GM12874 (cell line): ENCODE results near the gene SCARB2.

Experiments used
- CTCF ChIP-seq: IDR thresholded peaks from 2 replicates; pipeline ENCODE4 v1.5.1; 2011; ENCODE audit warnings: low read depth, mild to moderate bottlenecking, control low read depth, low read length, moderate library complexity; ENCODE audit not compliant: insufficient read depth

SCARB2 gene

DNA sequence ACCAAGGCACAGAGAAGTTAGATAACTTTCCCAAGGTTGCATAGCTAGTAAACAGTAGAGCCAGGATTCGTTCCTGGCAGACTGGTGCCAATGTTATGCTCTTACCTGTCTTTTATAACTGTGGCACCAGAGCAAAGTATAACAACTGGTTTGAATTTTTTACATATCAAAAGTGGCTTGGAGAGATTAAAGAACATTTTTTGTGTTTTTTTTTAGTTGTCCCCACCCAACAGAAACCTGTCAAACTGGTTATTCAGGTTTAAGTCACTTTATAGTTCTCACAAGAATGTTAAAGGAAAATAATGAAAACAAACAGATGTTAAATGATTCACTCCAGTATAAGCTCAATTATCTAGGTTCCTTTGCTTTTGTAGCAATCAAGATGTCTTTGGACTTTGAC, 22.3 kb upstream of the SCARB2 start:
- TF ChIP-seq CTCF: no peak

DNA sequence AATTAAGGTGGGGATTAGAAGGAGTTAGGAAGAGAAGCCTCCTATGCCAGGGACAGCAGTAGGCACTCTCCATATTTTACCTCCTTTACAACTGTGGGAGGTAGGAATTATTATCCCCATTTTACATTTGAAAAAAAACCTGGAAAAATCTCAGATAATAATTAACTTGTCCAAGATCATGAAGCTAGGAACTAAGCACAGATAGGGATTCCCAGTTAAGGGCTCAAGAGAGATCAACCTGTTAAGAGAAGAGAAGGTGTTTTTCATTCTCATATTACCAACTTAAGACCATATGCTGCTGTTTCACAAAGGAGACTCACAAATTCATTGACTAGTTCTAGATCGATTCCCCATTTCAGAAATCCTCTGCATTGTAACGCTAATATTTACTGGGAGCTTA, 21.8 kb upstream of the SCARB2 start:
- TF ChIP-seq CTCF: no peak

DNA sequence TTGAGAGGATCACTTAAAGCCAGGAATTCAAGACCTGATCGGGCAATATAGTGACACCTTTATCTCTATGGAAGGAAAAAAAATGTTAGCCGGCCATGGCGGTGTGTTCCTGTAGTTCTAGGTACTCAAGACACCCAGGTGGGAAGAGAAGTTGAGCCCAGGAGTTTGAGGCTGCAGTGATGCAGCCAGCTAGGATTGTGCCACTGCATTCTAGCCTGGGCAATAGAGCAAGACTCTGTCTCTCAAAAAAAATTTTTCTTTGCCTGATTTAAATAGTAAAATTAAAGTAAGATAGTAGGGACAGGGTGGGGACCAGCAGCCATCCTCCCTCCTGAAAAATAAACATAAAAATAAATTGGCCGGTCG, 21.0 kb upstream of the SCARB2 start:
- TF ChIP-seq CTCF: no peak

DNA sequence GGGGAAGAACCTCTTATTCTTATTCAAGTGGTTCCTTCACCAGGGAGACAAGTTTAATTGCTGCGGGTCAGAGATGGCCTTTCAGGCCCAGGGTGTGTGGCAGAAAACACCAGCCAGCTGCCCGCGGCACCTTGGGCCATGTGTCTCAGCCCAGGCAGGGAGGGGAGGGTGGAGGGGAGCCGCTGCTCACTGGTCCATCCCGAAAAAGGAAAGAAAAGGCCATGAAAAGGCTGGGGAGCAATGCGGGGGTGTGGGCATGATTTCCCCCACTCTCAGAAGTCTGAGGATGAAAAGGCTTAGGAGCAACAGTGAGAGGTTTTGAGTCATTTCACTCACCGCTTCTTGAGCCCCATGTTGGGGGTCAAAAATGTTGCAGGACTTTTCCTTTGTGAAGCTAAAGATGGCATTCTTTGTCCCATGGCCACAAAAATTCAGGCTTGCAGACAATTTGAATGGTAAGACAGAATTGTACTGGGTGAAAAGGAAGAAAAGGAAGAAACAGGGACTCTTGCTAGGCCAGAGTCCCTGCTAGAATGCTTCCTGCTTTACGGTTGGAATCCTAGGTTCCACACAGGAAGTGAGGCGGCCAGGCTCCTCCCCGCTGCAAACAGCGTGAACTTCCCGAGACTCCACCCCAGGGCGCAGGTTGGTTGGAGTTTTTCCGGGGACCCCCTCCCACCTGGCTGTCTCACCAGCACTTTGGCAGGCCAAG, 20.5 kb upstream of the SCARB2 start:
- no peak for TF ChIP-seq CTCF

- no peak for TF ChIP-seq CTCF
Measured at GRCh38 chr4:76233529-76233928, 19.9 kb upstream of the SCARB2 start.

GRCh38 chr4:76233083-76233482, 19.5 kb upstream of the SCARB2 start:
- no peak for TF ChIP-seq CTCF

GRCh38 chr4:76232681-76233080, 19.1 kb upstream of the SCARB2 start:
- TF ChIP-seq CTCF: no peak
